ENCODE data around the gene ACTG2.

DNA sequence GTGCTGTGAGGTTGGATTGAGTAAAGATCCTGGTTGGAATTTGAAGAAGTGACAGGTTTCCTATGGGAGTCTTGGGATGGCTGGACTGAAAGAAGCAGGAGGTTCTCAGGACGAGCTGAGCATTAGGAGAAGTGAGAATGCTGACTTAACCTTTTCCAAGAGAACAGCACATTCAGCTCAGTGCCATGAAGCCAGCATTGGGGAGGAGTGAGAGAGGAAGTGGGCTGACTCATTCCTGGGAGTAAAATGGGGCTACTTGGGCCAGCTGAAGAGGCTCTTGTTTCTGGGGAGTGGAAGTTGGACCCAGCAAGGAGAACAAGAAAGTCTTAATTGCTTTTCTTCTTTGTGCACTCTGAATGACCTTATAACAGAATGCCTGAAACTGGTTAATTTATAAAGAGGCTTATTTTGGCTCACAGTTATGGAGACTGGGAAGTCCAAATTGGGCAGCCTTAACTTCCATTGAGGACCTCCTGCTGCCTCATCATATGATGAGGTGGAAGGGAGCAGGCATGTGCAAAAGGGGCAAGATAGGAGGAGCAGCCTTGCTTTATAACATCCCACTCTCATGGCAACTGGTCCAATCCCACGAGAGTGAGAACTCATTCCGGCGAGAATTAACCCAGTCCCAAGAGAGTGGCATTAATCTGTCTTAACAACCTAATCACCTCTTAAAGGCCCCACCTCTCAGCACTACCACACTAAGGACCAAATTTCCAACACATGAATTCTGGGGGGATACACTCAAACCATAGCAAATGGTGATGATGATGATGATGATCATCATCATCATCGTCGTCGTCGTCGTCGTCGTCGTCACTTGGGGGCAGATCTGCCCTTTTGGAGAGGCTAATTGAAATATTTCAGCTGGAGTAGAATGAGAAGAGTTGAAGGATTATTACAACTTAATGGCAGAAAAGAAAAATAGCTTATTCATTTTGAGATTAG lies 60.0 kb downstream of the ACTG2 start:
- TF ChIP-seq CTCF (IDR thresholded peaks at IDR 0.05; ENCODE audit: poor library complexity) (no peak), EZH2 (IDR thresholded peaks at IDR 0.05; ENCODE audit: borderline replicate concordance) (no peak)

All from hepatocyte (in vitro differentiated cells).